K562 (cell line): Measurements from ENCODE around the gene SP4. TPM values are rescaled to one million over a fixed set of nuclear protein-coding genes. Genes with fewer than 3 reads are reported as not detected.

Experiments
- BCOR ChIP-seq: fragments of 450-650 bp; IDR thresholded peaks from 2 replicates; pipeline ENCODE4 v1.6.1; 2016
- MCM3 ChIP-seq: fragments of 450-650 bp; IDR thresholded peaks from 2 replicates; pipeline ENCODE4 v1.6.1; 2016
- ZNF318 ChIP-seq, 2 experiments: fragments of 450-650 bp; IDR thresholded peaks; 2 replicates each; pipeline ENCODE4 v1.6.1; 2016; ENCODE audit warnings: mild to moderate bottlenecking in 2 of 2, borderline replicate concordance in 1 of 2, low read depth in 1 of 2, moderate library complexity in 1 of 2
- polyA plus RNA-seq, 8 experiments: library from polyadenylated mRNA; depleted of rRNA in 4 of 8; stranded (reverse) in 5 of 8; unstranded in 3 of 8; fragments of >200 nt; fragmentation: Nextera tagmentation in 2 of 8; fragmentation: Illumina TruSeq in 1 of 8; extraction: Ambion mirVana in 2 of 8; extraction: Trizol in 1 of 8; gene quantifications; 2 replicates each; pipeline versions ENCODE4 v1.2.1 to v1.2.3, GENCODE V29; 2011 to 2014; ENCODE audit warnings: inconsistent platforms in 1 of 8, missing spikeins in 1 of 8
- total RNA-seq, 7 experiments: library from RNA; depleted of rRNA in 6 of 7; stranded (reverse); fragments of >200 nt in 6 of 7; fragmentation: Illumina TruSeq in 2 of 7; extraction: Trizol in 2 of 7; gene quantifications; 2 replicates each; pipeline versions ENCODE4 v1.2.1 to v1.2.3, GENCODE V29; 2011 to 2021; ENCODE audit warnings: low replicate concordance in 1 of 7
- TF ChIP-seq, protein P1 (sequence below): sonication (generic); formaldehyde crosslinking; IDR thresholded peaks from 2 replicates; pipeline ENCODE4 v1.8.1; 2023; ENCODE audit warnings: mild to moderate bottlenecking, missing genetic modification reagents
- TF ChIP-seq, protein P2 (sequence below): sonication (generic); formaldehyde crosslinking; IDR thresholded peaks from 2 replicates; pipeline ENCODE4 v1.5.0; 2020; ENCODE audit warnings: missing genetic modification reagents

SP4 gene
- total and polyA plus RNA-seq, 9 of the 15 experiments (the other 6 are each of a cell fraction or from before 2014, with no cell fraction given): 2.4 to 9.4 (median 4.5) TPM

- TF ChIP-seq ZNF318 (IDR thresholded peaks at IDR 0.05; ENCODE audit: borderline replicate concordance in 1 of 2, low read depth in 1 of 2) (no peak), BCOR (no peak), MCM3 (no peak)
- TF ChIP-seq, protein P1, sequence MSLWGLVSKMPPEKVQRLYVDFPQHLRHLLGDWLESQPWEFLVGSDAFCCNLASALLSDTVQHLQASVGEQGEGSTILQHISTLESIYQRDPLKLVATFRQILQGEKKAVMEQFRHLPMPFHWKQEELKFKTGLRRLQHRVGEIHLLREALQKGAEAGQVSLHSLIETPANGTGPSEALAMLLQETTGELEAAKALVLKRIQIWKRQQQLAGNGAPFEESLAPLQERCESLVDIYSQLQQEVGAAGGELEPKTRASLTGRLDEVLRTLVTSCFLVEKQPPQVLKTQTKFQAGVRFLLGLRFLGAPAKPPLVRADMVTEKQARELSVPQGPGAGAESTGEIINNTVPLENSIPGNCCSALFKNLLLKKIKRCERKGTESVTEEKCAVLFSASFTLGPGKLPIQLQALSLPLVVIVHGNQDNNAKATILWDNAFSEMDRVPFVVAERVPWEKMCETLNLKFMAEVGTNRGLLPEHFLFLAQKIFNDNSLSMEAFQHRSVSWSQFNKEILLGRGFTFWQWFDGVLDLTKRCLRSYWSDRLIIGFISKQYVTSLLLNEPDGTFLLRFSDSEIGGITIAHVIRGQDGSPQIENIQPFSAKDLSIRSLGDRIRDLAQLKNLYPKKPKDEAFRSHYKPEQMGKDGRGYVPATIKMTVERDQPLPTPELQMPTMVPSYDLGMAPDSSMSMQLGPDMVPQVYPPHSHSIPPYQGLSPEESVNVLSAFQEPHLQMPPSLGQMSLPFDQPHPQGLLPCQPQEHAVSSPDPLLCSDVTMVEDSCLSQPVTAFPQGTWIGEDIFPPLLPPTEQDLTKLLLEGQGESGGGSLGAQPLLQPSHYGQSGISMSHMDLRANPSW (CRISPR knock-in tag): no peak
- TF ChIP-seq, protein P2, sequence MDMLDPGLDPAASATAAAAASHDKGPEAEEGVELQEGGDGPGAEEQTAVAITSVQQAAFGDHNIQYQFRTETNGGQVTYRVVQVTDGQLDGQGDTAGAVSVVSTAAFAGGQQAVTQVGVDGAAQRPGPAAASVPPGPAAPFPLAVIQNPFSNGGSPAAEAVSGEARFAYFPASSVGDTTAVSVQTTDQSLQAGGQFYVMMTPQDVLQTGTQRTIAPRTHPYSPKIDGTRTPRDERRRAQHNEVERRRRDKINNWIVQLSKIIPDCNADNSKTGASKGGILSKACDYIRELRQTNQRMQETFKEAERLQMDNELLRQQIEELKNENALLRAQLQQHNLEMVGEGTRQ (CRISPR knock-in tag): no peak
Measured at GRCh38 chr7:21476429-21476828, 48.5 kb downstream of the SP4 start (continued).
